A549 (cell line): ENCODE data around the gene CCNI. TPM values are rescaled to one million over a fixed set of nuclear protein-coding genes. Genes with fewer than 3 reads are reported as not detected.

ENCODE experiments used
- ATAC-seq, 2 experiments: fragments of 200-7000 bp in 1 of 2; fragments of >200 bp in 1 of 2; cut with Nextera tagmentation in 1 of 2; cut with Tn5 transposase in 1 of 2; 3 replicates each; pipeline versions ENCODE4 v1.8.0 to v1.9.1; 2018 to 2020; ENCODE audit warnings: mild to moderate bottlenecking in 1 of 2, moderate library complexity in 1 of 2
- CTCF ChIA-PET: fragments of 300-600 bp; sonication (Branson Sonifier 250); formaldehyde crosslinking; extraction: SDS; loops from one replicate; lab custom pipeline; 2021; ENCODE audit warnings: antibody characterized with exemption, inconsistent platforms; lab: Yijun Ruan, JAX
- POLR2A ChIA-PET: fragments of 350-600 bp; formaldehyde crosslinking; extraction: SDS; loops from one replicate; lab custom pipeline; 2021; ENCODE audit warnings: antibody characterized with exemption, inconsistent platforms; lab: Yijun Ruan, JAX
- DNase-seq, 2 experiments: peaks; one replicate each; pipeline versions ENCODE4 v3.0.0 to v3.0.0-alpha.2; 2011 to 2016; ENCODE audit warnings: low read depth in 1 of 2, low spot score in 1 of 2
- FAIRE-seq: peaks from 2 replicates; lab custom pipeline; 2011; peaks lifted over from hg19 to GRCh38; lab: Jason Lieb, UNC
- H3K27ac ChIP-seq, 2 experiments: fragments of >200 bp; sonication (Bioruptor Twin); formaldehyde crosslinking; 3 replicates each; pipeline ENCODE4 v1.5.1; 2016 to 2017
- H3K4me1 ChIP-seq: fragments of >200 bp; sonication (Bioruptor Twin); formaldehyde crosslinking; 3 replicates; pipeline ENCODE4 v1.6.1; 2016
- H3K4me2 ChIP-seq: fragments of >200 bp; sonication (Bioruptor Twin); formaldehyde crosslinking; 3 replicates; pipeline ENCODE4 v1.6.1; 2016
- H3K4me3 ChIP-seq: fragments of >200 bp; sonication (Bioruptor Twin); formaldehyde crosslinking; 3 replicates; pipeline ENCODE4 v1.5.1; 2016
- H3K9me3 ChIP-seq: fragments of >200 bp; sonication (Bioruptor Twin); formaldehyde crosslinking; 3 replicates; pipeline ENCODE4 v1.6.1; 2016
- ATOH8 ChIP-seq: fragments of 250-450 bp; sonication (Bioruptor Pico); IDR thresholded peaks from 2 replicates; pipeline ENCODE4 v1.5.0; 2020; ENCODE audit warnings: low read depth, mild to moderate bottlenecking, moderate library complexity
- BCL3 ChIP-seq: fragments of >200 bp; sonication (Bioruptor Twin); formaldehyde crosslinking; IDR thresholded peaks from 3 replicates; pipeline ENCODE4 v1.6.1; 2016
- CEBPB ChIP-seq, 2 experiments: fragments of >200 bp in 1 of 2; sonication (Bioruptor Twin) in 1 of 2; formaldehyde crosslinking in 1 of 2; IDR thresholded peaks; 2 replicates each; pipeline ENCODE4 v1.6.1; 2012 to 2016
- CTCF ChIP-seq: fragments of >200 bp; sonication (Bioruptor Twin); formaldehyde crosslinking; IDR thresholded peaks from 3 replicates; pipeline ENCODE4 v1.5.1; 2016
- ESRRA ChIP-seq: fragments of 150-350 bp; IDR thresholded peaks from 2 replicates; pipeline ENCODE4 v1.6.1; 2014; ENCODE audit warnings: mild to moderate bottlenecking, low read length, borderline replicate concordance
- FOSB ChIP-seq: fragments of 250-450 bp; sonication (Bioruptor Pico); IDR thresholded peaks from 2 replicates; pipeline ENCODE4 v1.5.0; 2020; ENCODE audit warnings: mild to moderate bottlenecking, moderate library complexity
- FOSL2 ChIP-seq, 2 experiments: fragments of 450-650 bp in 1 of 2; fragments of >200 bp in 1 of 2; sonication (Bioruptor Twin) in 1 of 2; formaldehyde crosslinking; IDR thresholded peaks; 2 replicates each; pipeline versions ENCODE4 v1.5.0 to v1.6.1; 2016 to 2020; ENCODE audit warnings: mild to moderate bottlenecking in 1 of 2, moderate library complexity in 1 of 2
- FOXS1 ChIP-seq: fragments of 250-450 bp; sonication (Bioruptor Pico); IDR thresholded peaks from 2 replicates; pipeline ENCODE4 v1.5.0; 2020; ENCODE audit warnings: mild to moderate bottlenecking, moderate library complexity
- HOXB13 ChIP-seq: fragments of 250-450 bp; sonication (Bioruptor Pico); IDR thresholded peaks from 2 replicates; pipeline ENCODE4 v1.5.0; 2020; ENCODE audit warnings: low read depth, mild to moderate bottlenecking, moderate library complexity
- JUN ChIP-seq, 2 experiments: fragments of >200 bp; sonication (Bioruptor Twin); formaldehyde crosslinking; IDR thresholded peaks; 2 replicates in 1 of 2; 3 replicates in 1 of 2; pipeline ENCODE4 v1.6.1; 2016 to 2017
- JUNB ChIP-seq: fragments of >200 bp; sonication (Bioruptor Twin); formaldehyde crosslinking; IDR thresholded peaks from 2 replicates; pipeline ENCODE4 v1.6.1; 2016
- KDM5A ChIP-seq: fragments of 200-600 bp; sonication (generic); IDR thresholded peaks from 2 replicates; pipeline ENCODE4 v1.6.1; 2016; ENCODE audit warnings: antibody characterized with exemption, mild to moderate bottlenecking
- MAFK ChIP-seq: fragments of 450-650 bp; IDR thresholded peaks from 2 replicates; pipeline ENCODE4 v1.6.1; 2014; ENCODE audit not compliant: partially characterized antibody
- NR3C1 ChIP-seq: fragments of >200 bp; sonication (Bioruptor Twin); formaldehyde crosslinking; IDR thresholded peaks from 3 replicates; pipeline ENCODE4 v1.6.1; 2017
- RARB ChIP-seq: fragments of 250-450 bp; sonication (Bioruptor Pico); IDR thresholded peaks from 2 replicates; pipeline ENCODE4 v1.8.0; 2021; ENCODE audit warnings: mild to moderate bottlenecking, moderate library complexity
- SMC3 ChIP-seq: fragments of >200 bp; sonication (Bioruptor Twin); formaldehyde crosslinking; IDR thresholded peaks from 3 replicates; pipeline ENCODE4 v1.6.1; 2018; ENCODE audit warnings: inconsistent platforms
- ZNF302 ChIP-seq: fragments of 250-450 bp; sonication (Bioruptor Pico); IDR thresholded peaks from 2 replicates; pipeline ENCODE4 v1.9.0; 2021; ENCODE audit warnings: inconsistent platforms, mild to moderate bottlenecking, moderate library complexity
- whole genome bisulfite sequencing: methylation state at CpG from one replicate; pipeline ENCODE4 v1.1.6; 2017; ENCODE audit errors: missing lambda C conversion rate; 5-methylcytosine and 5-hydroxymethylcytosine counted together
- polyA plus RNA-seq, 4 experiments: library from polyadenylated mRNA; depleted of rRNA in 3 of 4; stranded (reverse); fragments of >200 nt; fragmentation: RNase III in 1 of 4; extraction: RNeasy Plus Mini Kit Qiagen cat#74134 plus additional on column Dnase treatment in 1 of 4; gene quantifications; 2 replicates in 3 of 4; 3 replicates in 1 of 4; pipeline ENCODE4 v1.2.3, GENCODE V29; 2011 to 2017

The CCNI gene
- polyA plus RNA-seq, 2 of the 4 experiments (the other 2 are of a cell fraction): 73.8 to 117 TPM

GRCh38 chr4:76998251-76998901 is 77.4 kb downstream of the CCNI start:
- FAIRE-seq: no peak
- POLR2A ChIA-PET: no interaction called here
- CTCF ChIA-PET: no interaction called here
- no peak for TF ChIP-seq BCL3
- TF ChIP-seq FOXS1 (CRISPR knock-in tag): no peak
- no peak for TF ChIP-seq CTCF
- no peak for TF ChIP-seq FOSL2 (IDR thresholded peaks at IDR 0.05)
- no peak for TF ChIP-seq FOSL2 (CRISPR knock-in tag; IDR thresholded peaks at IDR 0.05)
- no peak for TF ChIP-seq SMC3
- TF ChIP-seq JUN (IDR thresholded peaks at IDR 0.05): no peak
- no peak for TF ChIP-seq FOSB
- no peak for TF ChIP-seq ESRRA
- TF ChIP-seq CEBPB (IDR thresholded peaks at IDR 0.05): no peak
- no peak for TF ChIP-seq RARB (CRISPR knock-in tag)
- no peak for TF ChIP-seq NR3C1
- TF ChIP-seq, all 56 proteins: peak for 0
- H3K4me3 ChIP-seq: no peak overlapping the region
- H3K4me1 ChIP-seq: no peaks in the 10 kb centered on the region
- WGBS: 86% methylated on average over 8 of the region's 8 CpGs
- DNase-seq: no peak
- no peak overlapping the region for H3K27ac ChIP-seq
- H3K4me2 ChIP-seq: no peak overlapping the region
- no peaks in the 10 kb centered on the region for H3K9me3 ChIP-seq
- ATAC-seq: no peak

GRCh38 chr4:76997532-76997931 is 78.3 kb downstream of the CCNI start:
- ChIA-PET CTCF (no interaction called here), POLR2A (no interaction called here)
- Histone ChIP-seq H3K4me2 (no peak overlapping the region), H3K4me3 (no peak overlapping the region), H3K27ac (no peak overlapping the region), H3K4me1 (no peaks in the 10 kb centered on the region), H3K9me3 (no peaks in the 10 kb centered on the region)
- TF ChIP-seq FOSB (no peak), HOXB13 (CRISPR knock-in tag) (no peak), RARB (CRISPR knock-in tag) (no peak), KDM5A (no peak), MAFK (no peak), FOSL2 (IDR thresholded peaks at IDR 0.05) (no peak), FOSL2 (CRISPR knock-in tag; IDR thresholded peaks at IDR 0.05) (no peak), JUN (IDR thresholded peaks at IDR 0.05) (no peak), ZNF302 (no peak), ATOH8 (CRISPR knock-in tag) (no peak), JUNB (no peak)
- DNase-seq (no peak), FAIRE-seq (no peak), ATAC-seq (no peak)
- WGBS: 95% methylated on average over 5 of the region's 5 CpGs

Other genes with a start within 250 kb of the CCNI start
- gene SOWAHB, start 177.8 kb downstream of the CCNI start, polyA plus RNA-seq (2011; rRNA removed): 0.10 and 0.17 TPM in 2 replicates
- gene SOWAHB, start 177.8 kb downstream of the CCNI start, polyA plus RNA-seq (2017; fragmentation: RNase III; extraction: RNeasy Plus Mini Kit Qiagen cat#74134 plus additional on column Dnase treatment): 0.03 to 0.08 TPM (median 0.04 TPM) in 3 replicates
- 69.5 and 72.6 TPM in 2 replicates for gene SEPTIN11, start 126.2 kb downstream of the CCNI start, polyA plus RNA-seq (2011; rRNA removed)
- gene SEPTIN11, start 126.2 kb downstream of the CCNI start, polyA plus RNA-seq (2017; fragmentation: RNase III; extraction: RNeasy Plus Mini Kit Qiagen cat#74134 plus additional on column Dnase treatment): 40.2 to 42.3 TPM (median 40.4 TPM) in 3 replicates
- gene CCNG2, start 81.2 kb upstream of the CCNI start, polyA plus RNA-seq (2011; rRNA removed): 9.8 and 10.2 TPM in 2 replicates
- gene CCNG2, start 81.2 kb upstream of the CCNI start, polyA plus RNA-seq (2017; fragmentation: RNase III; extraction: RNeasy Plus Mini Kit Qiagen cat#74134 plus additional on column Dnase treatment): 2.1 to 4.5 TPM (median 3.9 TPM) in 3 replicates